HL-60 (cell line): ENCODE measurements around the gene BRMS1.

ENCODE experiments used
- CTCF ChIP-seq: IDR thresholded peaks from one replicate; pipeline ENCODE4 v1.5.1; 2011; ENCODE audit warnings: low read length, control low read depth, inconsistent platforms; ENCODE audit not compliant: insufficient read depth
- GABPA ChIP-seq: IDR thresholded peaks from 2 replicates; pipeline ENCODE4 v1.6.1; 2012; ENCODE audit warnings: low read depth
- POLR2AphosphoS5 ChIP-seq: IDR thresholded peaks from 2 replicates; pipeline ENCODE4 v1.6.1; 2012; ENCODE audit warnings: low read depth
- SPI1 ChIP-seq: IDR thresholded peaks from 2 replicates; pipeline ENCODE4 v1.6.1; 2012; ENCODE audit warnings: low read depth, mild to moderate bottlenecking, borderline replicate concordance
- TF ChIP-seq, protein P1 (sequence below): IDR thresholded peaks from 2 replicates; pipeline ENCODE4 v1.6.1; 2012; ENCODE audit warnings: low read depth; ENCODE audit not compliant: insufficient replicate concordance

- TF ChIP-seq, protein P1, sequence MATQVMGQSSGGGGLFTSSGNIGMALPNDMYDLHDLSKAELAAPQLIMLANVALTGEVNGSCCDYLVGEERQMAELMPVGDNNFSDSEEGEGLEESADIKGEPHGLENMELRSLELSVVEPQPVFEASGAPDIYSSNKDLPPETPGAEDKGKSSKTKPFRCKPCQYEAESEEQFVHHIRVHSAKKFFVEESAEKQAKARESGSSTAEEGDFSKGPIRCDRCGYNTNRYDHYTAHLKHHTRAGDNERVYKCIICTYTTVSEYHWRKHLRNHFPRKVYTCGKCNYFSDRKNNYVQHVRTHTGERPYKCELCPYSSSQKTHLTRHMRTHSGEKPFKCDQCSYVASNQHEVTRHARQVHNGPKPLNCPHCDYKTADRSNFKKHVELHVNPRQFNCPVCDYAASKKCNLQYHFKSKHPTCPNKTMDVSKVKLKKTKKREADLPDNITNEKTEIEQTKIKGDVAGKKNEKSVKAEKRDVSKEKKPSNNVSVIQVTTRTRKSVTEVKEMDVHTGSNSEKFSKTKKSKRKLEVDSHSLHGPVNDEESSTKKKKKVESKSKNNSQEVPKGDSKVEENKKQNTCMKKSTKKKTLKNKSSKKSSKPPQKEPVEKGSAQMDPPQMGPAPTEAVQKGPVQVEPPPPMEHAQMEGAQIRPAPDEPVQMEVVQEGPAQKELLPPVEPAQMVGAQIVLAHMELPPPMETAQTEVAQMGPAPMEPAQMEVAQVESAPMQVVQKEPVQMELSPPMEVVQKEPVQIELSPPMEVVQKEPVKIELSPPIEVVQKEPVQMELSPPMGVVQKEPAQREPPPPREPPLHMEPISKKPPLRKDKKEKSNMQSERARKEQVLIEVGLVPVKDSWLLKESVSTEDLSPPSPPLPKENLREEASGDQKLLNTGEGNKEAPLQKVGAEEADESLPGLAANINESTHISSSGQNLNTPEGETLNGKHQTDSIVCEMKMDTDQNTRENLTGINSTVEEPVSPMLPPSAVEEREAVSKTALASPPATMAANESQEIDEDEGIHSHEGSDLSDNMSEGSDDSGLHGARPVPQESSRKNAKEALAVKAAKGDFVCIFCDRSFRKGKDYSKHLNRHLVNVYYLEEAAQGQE, result no peak
- no peak for TF ChIP-seq CTCF
- TF ChIP-seq GABPA, result no peak
- no peak for TF ChIP-seq POLR2AphosphoS5
- TF ChIP-seq SPI1, result no peak
These were observed 18.3 kb upstream of the BRMS1 start for GRCh38 chr11:66363187-66363601.
